DND-41 (cell line): Measurements from ENCODE around the gene ACOXL.

ENCODE experiments used
- ATAC-seq: fragments of 200-7000 bp; cut with Tn5 transposase; 3 replicates; pipeline ENCODE4 v1.9.1; 2021; ENCODE audit warnings: low read depth; ENCODE audit not compliant: insufficient read depth
- DNase-seq: peaks from one replicate; pipeline ENCODE4 v3.0.0-alpha.2; 2020
- H2AFZ ChIP-seq: 2 replicates; pipeline ENCODE4 v1.6.0; 2012; ENCODE audit warnings: low read depth, low read length
- H3K27ac ChIP-seq: 2 replicates; pipeline ENCODE4 v1.5.1; 2012; ENCODE audit warnings: low read length, inconsistent platforms
- H3K27me3 ChIP-seq: fragments of 200-600 bp; sonication (generic); 2 replicates; pipeline ENCODE4 v1.6.0; 2012; ENCODE audit warnings: low read length, mild to moderate bottlenecking, inconsistent platforms; ENCODE audit not compliant: insufficient read depth, poor library complexity
- H3K36me3 ChIP-seq: 2 replicates; pipeline ENCODE4 v1.5.1; 2012; ENCODE audit warnings: low read length, inconsistent platforms; ENCODE audit not compliant: insufficient read depth
- H3K4me1 ChIP-seq: 2 replicates; pipeline ENCODE4 v1.5.1; 2012; ENCODE audit warnings: mild to moderate bottlenecking, low read length; ENCODE audit not compliant: insufficient read depth
- H3K4me2 ChIP-seq: 2 replicates; pipeline ENCODE4 v1.6.0; 2012; ENCODE audit warnings: mild to moderate bottlenecking, moderate library complexity, low read length, inconsistent platforms; ENCODE audit not compliant: insufficient read depth
- H3K4me3 ChIP-seq, 2 experiments: fragments of 200-600 bp in 1 of 2; shearing (Covaris generic) in 1 of 2; 2 replicates each; pipeline ENCODE4 v1.5.1; 2012 to 2016; ENCODE audit warnings: inconsistent platforms in 2 of 2, low read length in 2 of 2, mild to moderate bottlenecking in 2 of 2, low read depth in 1 of 2, moderate library complexity in 1 of 2
- H3K79me2 ChIP-seq: 2 replicates; pipeline ENCODE4 v1.6.0; 2012; ENCODE audit warnings: low read length, inconsistent platforms; ENCODE audit not compliant: insufficient read depth
- H3K9ac ChIP-seq: 2 replicates; pipeline ENCODE4 v1.6.0; 2012; ENCODE audit warnings: low read depth, mild to moderate bottlenecking, inconsistent platforms, low read length, moderate library complexity
- H3K9me3 ChIP-seq: 2 replicates; pipeline ENCODE4 v1.5.1; 2012; ENCODE audit warnings: low read length, moderate library complexity, mild to moderate bottlenecking, inconsistent platforms; ENCODE audit not compliant: insufficient read depth, severe bottlenecking
- H4K20me1 ChIP-seq: 2 replicates; pipeline ENCODE4 v1.6.0; 2012; ENCODE audit warnings: low read length; ENCODE audit not compliant: insufficient read depth
- CTCF ChIP-seq: IDR thresholded peaks from 2 replicates; pipeline ENCODE4 v1.5.1; 2012; ENCODE audit warnings: borderline replicate concordance, low read length, moderate library complexity, mild to moderate bottlenecking; ENCODE audit not compliant: poor library complexity, severe bottlenecking; ENCODE audit errors: extremely low read depth
- EZH2 ChIP-seq: IDR thresholded peaks from 3 replicates; pipeline ENCODE4 v1.6.1; 2012; ENCODE audit warnings: borderline replicate concordance, low read depth, mild to moderate bottlenecking, moderate library complexity, low read length, inconsistent platforms; ENCODE audit not compliant: severe bottlenecking

Gene ACOXL

GRCh38 chr2:110745048-110745447, 12.7 kb downstream of the ACOXL start:
- H4K20me1 ChIP-seq: no peaks in the 10 kb centered on the region
- ATAC-seq: no peak
- H3K79me2 ChIP-seq: no peaks in the 10 kb centered on the region
- peak overlapping the region; percentile 99 for H3K27ac ChIP-seq
- no peak for DNase-seq
- no peaks in the 10 kb centered on the region for H3K27me3 ChIP-seq
- no peak overlapping the region for H3K4me2 ChIP-seq
- no peaks in the 10 kb centered on the region for H3K36me3 ChIP-seq
- H2AFZ ChIP-seq: no peak overlapping the region
- no peaks in the 10 kb centered on the region for H3K9me3 ChIP-seq
- peaks cover 82% of the 10 kb centered on the region for H3K4me1 ChIP-seq
- H3K9ac ChIP-seq: no peak overlapping the region
- no peak overlapping the region for H3K4me3 ChIP-seq
- TF ChIP-seq EZH2: no peak
- TF ChIP-seq CTCF: no peak

GRCh38 chr2:110746586-110747521, 14.5 kb downstream of the ACOXL start:
- H3K36me3 ChIP-seq: no peaks in the 10 kb centered on the region
- no peak for TF ChIP-seq CTCF
- TF ChIP-seq EZH2: no peak
- DNase-seq: peak; percentile 51
- H3K9ac ChIP-seq: peak overlapping the region; percentile 70
- no peak for ATAC-seq
- no peaks in the 10 kb centered on the region for H4K20me1 ChIP-seq
- peak overlapping the region; percentile 1 for H2AFZ ChIP-seq
- no peaks in the 10 kb centered on the region for H3K79me2 ChIP-seq
- H3K4me2 ChIP-seq: peak overlapping the region; percentile 63
- no peaks in the 10 kb centered on the region for H3K9me3 ChIP-seq
- peak overlapping the region; percentile 99 for H3K27ac ChIP-seq
- H3K4me3 ChIP-seq: peak overlapping the region in 1 of 2 experiments; percentile 40; a peak in 1 of 4 replicates
- H3K4me1 ChIP-seq: peaks cover 70% of the 10 kb centered on the region
- H3K27me3 ChIP-seq: no peaks in the 10 kb centered on the region

GRCh38 chr2:110747522-110748488, 15.4 kb downstream of the ACOXL start:
- H3K4me3 ChIP-seq: peak overlapping the region in 1 of 2 experiments; percentile 40; a peak in 2 of 4 replicates
- TF ChIP-seq EZH2 (no peak), CTCF (peak; percentile 25)
- no peaks in the 10 kb centered on the region for H4K20me1 ChIP-seq
- H3K27ac ChIP-seq: peak overlapping the region; percentile 99
- H3K4me2 ChIP-seq: peak overlapping the region; percentile 63
- H3K4me1 ChIP-seq: peaks cover 62% of the 10 kb centered on the region
- DNase-seq (peak; percentile 57), ATAC-seq (peak; percentile 39)
- no peaks in the 10 kb centered on the region for H3K36me3 ChIP-seq
- H3K9ac ChIP-seq: peak overlapping the region; percentile 70
- H3K9me3 ChIP-seq: no peaks in the 10 kb centered on the region
- H3K27me3 ChIP-seq: no peaks in the 10 kb centered on the region
- H2AFZ ChIP-seq: peak overlapping the region; percentile 54
- no peaks in the 10 kb centered on the region for H3K79me2 ChIP-seq
